Activated T-cell treated with anti-CD3 and anti-CD28 coated beads for 48 hours (primary cell): ENCODE data around the gene ALDH5A1.
"Not testable (repeated sequence)": the region's sequence is repeated elsewhere in the genome, so short reads cannot be mapped to it uniquely, and the experiment has no call there.

ENCODE experiments used
- DNase-seq: peaks from one replicate; pipeline ENCODE4 v3.0.0-alpha.2; 2020; ENCODE audit warnings: low read depth

The ALDH5A1 gene

DNA sequence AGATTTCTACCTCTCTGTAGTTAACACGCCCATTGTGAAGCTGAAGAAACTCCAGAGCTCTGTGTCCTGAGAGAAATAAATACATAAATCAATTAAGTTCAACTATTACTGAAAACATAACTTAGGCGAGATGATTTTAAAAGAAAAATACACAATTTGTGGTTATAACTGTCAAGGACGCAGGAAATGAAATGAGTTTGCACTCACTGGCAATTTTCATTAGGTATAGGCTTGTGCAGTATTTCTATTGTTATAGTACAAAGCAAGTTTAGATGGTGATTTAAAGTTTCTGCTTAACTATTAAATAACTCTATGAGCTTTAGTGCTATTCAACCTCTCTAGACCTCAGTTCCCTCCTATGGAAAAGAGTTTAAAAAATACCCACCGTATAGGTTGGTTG, 8.7 kb upstream of the ALDH5A1 start:
- DNase-seq: no peak

DNA sequence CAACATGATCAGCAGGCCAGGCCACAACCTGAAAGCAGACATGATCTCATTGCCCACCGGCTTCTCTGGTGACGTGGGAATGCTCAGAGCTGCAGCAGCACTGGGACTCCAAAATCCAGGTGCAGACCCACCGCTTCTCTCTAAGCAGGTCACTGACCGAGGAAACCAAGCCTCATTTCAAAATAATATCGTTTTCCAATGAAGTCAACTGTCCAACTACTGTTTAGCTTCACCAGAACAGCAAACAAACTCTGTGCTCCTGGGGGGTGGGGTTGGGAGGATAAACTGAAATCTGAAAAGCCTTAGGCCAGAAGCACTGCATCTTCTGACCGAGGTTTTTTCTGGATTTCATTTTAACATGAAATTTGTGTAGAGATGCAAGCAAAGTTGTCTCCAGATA, 5.3 kb upstream of the ALDH5A1 start, which contains the start of gene GPLD1:
GPLD1 (minus strand) TSS at position 109 of the 400 bp plus-strand sequence; CDS start at position 42, 67 bp downstream.
- no peak for DNase-seq

DNA sequence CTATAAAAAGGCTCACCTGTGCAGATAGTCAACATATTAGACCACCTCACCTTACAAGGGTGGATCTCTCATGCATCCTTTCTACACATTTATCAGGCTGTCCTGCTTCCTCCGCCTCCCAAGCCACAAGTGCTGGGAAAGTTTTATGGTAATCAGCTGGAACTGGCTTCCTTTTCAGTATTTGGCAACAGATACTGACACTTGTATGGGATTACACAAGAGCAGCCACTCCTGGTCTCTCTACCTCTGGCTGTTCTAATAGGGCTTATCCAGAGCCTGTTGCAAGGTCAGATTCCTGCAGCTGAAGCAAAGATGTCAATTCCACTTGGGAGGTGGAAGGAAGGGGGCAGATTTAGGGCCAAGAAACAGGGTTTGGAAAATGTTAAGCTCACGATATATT, 4.9 kb upstream of the ALDH5A1 start:
- no peak for DNase-seq

DNA sequence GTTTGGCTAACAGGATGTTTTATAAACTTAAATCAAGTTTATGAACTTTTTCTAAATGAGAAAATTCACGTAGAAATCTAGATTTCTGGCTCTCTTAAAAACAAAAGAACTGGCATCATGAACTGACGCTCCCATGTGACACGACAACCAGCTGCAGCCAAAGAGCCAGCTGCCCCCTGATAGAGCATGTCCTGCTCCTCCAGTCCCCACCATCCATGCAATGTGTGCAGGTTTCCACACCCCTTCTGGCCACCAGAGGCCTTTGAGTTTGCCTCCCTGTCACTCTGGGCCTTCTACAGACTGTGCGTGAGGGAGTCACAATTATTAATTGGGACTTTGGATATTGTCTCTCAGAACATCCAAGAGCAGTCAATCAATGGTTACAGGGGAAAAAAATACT, 3.8 kb upstream of the ALDH5A1 start:
- no peak for DNase-seq

DNA sequence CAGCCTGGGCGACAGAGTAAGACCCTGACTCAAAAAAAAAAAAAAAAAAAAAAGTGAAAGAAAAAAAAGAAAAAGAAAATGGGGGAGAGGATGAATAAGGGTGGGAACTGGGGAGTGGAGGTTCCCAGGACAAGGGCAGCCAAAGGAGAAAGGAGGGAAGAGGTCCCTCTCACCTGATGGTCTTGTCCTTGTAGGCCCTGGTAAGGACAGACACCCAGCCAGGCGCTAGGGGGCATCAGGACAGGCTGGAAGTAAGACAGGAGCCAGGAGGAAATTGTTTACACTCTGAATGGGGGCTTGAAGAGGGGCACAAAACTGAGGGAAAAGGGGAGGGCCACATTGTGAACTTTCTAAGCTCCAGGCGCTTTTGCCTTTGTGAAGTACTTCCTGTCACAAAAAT, 2.3 kb upstream of the ALDH5A1 start:
- DNase-seq: no peak

DNA sequence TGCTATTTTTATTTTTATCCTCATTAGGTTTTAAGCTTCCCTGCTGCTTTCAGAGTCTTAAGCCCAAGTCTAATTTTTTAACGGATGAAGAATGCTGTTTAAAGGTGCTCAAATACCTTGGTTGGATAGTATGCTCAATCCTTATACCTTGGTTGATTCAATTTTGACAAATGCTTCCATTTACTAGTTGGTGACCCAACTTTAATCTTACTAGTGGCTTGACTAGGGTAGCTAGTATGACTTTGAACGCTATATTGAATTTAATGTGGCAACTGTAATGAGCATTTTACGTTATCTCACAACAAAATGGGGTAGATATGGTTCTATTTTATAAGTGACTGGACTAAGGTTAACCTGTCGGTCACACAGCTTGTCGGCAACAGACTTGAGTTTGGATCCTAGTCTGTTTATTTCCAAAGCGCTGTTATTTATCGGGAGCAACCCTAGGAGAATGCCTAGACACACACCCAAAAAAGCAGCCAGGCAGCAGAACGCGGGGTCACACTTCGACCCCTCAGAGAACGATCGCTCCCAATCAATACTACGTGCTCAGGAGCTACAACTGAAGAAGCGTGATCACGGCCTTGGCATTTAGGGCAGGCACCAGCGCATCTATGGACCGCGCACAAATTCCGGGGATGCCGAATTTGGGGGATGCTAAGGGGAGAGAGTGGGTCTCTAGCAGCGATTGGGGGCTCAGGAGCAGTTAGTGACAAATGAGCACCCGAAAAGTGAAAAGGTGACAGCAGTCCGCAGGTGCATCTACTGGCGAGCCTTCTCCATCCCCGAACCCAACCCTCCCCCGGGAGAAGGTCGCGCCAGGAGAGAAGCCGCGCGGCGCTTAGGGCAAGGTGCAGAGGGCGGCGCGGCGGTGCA, 586 bp upstream of the ALDH5A1 start:
- DNase-seq: no peak

DNA sequence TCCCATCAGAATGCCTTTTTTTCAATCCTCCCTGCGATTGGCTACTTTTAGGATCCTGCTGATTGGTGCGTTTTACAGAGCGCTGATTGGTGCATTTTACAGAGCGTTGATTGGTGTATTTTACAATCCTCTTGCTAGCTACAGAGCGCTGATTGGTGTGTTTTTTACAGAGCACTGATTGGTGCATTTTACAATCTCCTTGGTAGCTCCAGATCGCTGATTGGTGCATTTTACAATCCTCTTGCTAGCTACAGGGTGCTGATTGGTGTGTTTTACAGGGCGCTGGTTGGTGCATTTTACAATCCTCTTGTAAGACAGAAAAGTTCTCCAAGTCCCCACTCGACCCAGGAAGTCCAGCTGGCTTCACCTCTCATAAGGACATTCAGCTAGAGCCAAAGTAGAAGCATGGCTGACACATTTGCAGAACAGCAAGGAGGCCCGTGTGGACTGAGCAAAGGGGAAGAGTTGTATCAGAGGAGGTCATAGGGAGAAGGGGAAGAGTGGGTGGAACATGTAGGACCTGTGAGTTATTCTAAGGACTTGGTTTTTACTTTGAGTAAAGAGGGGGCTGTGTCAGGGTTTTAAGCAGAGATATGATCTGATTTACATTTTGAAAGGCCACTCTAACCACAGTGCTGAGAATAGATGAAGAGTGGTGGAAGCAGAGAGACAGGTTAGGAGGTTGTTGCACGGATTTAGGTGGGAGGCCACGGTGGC, 2.6 kb downstream of the ALDH5A1 start:
- no peak for DNase-seq

DNA sequence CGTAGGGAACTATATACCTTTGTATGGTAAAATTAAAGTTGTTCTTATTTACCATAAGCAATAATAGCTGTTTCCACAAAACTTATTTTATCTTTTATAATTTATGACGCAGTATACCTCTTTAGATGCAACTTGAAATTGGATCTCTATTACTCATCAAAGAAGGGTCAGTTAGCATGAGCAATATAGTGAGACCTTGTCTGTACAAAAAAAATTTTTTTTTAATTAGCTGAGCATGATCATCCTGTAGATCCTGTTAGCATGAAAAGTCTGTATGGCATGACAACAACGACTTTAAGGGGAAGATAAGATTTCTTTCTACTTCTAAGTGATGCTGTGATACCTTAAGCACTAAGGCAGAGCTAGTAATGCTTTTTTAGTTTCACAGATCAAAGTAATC, 5.9 kb downstream of the ALDH5A1 start:
- DNase-seq: no peak

DNA sequence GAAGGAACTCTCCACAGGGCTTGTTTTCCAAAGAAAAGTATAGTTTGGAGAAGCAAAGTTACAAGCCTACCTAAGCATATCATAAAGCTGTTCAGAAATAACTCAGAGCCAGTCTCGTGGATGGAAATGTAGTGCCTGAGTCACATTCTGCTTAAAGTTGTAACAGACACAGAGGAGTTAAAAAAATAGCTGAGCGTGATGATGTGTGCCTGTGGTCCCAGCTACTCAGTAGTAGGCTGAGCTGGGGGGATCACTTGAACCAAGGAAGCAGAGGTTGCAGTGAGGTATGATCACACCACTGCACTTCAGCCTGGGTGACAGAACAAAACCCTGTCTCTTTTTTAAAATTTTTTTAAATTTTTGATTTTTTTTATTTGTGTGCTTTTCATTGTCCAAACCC, 6.6 kb downstream of the ALDH5A1 start:
- no peak for DNase-seq

DNA sequence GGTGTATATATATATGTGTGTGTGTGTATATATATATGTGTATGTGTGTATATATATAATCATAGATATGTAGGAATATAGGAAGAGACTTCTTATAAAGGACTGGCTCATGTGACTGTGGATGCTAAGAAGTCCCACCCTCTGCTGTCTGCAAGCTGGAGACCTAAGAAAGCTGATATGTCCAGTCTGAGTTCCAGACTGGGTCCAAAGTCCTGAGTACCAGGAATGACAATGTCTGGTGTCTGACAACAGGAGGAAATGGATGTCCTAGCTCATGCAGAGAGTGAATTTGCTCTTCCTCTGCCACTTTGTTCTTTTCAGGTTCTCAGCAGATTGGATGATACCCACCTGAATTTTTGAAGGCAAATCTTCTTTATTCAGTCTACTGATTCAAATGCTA, 7.1 kb downstream of the ALDH5A1 start:
- no peak for DNase-seq

DNA sequence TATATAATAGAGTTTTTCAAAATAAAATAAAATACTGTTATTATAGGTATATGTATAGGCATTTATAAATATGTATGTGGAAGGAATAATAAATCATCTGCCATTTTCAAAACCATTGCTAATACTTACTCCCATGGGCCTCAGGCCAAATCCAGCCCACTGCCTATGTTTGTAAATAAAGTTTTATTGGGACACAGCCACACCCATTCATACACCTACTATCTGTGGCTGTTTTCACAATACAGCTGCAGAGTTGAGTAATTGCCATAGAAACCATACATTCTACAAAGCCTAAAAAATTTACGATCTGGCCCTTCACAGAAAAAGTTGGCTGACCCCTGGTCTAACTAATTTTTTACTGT, 9.5 kb downstream of the ALDH5A1 start:
- no peak for DNase-seq

DNA sequence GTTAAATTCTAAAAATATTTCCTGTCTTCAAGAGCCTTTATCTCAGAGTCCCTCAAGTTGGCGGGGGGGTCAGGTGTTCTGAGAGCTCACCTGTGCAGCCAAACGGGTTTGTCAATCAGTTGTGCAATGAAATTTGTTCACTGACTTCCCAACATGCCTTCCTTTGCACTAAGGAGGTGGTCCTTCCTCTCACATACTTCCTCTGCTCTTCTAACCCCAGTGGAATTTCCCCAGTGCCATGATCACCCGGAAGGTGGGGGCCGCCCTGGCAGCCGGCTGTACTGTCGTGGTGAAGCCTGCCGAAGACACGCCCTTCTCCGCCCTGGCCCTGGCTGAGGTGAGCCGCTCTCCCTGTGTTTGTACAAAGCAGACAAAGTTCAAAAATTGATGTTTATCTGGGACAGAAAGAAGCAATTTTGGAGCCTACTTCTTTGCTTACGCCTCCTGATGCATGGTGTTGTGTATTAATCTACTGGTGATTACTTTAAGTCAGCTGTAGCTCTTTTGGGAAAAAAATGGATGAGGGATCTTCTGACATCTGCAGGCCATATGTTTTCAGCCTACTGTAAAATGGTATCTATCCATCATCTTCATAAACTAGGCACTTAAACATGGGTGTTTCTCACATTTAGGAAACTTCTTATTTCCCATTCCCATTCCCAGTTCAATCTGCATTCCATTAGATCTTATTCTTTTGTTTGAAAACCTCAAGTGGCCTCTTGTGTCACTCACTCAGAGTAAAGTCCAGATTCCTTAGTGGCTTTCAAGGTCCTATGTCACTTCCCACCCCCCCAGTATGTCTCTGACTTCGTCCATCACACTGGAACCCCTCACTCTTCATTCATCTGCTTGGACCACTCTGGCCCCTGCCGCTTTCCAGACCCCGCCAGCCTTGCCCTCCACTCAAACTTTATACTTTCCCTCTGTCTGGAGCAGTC, 10.1 kb downstream of the ALDH5A1 start:
- DNase-seq: no peak

DNA sequence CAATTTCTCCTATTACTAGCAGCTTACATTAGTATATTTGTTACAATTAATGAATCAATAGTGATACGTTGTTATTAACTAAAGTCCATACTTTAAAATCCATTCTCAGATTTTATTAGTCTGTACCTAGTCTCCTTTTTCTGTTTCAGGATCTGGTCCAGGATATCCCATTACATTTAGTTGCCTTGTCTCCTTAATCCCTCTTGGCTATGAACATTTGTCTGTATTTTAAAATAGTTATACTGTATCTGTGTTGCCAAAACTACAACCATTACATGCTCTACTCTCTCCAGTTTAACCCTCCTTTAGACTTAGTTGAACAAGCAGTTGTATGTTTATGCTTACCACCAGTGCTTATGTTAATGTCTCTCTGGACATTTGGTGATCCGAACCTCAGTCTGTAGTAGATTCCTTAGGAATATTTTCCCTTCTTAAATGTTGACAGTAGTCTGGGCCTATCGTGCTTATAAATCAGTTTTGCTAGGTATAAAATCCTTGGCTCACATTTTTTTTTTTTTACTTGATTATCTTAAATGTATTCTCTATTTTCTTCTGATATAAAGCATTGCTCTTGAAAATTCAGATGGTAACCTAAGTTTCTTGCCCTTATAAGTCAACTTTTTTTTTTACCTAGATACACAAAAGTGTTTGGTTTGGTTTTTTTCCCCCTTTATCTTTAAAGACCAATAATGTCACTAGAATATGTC, 12.2 kb downstream of the ALDH5A1 start:
- DNase-seq: no peak

DNA sequence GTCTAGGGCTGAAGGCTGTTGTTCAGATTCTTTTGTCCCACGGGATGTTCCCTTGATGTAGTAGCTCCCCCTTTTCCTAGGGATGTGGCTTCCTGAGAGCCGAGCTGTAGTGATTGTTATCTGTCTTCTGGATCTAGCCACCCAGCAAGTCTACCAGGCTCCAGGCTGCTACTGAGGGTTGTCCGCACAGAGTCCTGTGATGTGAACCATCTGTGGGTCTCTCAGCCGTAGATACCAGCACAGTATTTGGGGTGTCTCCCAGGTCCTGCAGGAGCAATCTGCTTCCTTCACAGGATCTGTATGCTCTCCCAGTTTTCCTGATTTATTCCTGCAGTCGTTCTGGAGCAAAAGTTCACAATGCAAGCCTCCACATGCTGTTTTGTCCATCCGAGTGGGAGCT, 17.2 kb downstream of the ALDH5A1 start:
- DNase-seq: not testable (repeated sequence)

DNA sequence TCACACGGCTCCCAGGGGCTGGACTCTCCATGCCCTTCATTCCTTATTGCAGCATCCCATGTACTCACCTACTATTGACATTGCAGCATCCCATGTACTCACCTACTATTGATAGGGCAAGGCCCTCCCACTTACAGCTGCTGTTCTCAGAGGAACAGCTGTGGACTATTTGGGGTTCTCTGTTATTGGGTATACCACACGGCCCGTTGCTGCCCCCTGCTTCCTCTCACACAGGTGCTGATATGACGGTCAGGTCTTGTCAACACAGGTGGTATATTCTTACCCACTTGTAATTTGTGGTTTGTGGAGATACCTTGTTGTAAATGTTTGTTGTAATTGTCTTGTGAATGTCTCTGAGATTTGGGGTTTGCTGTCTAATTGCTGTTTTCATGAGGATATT, 18.8 kb downstream of the ALDH5A1 start:
- DNase-seq: no peak

DNA sequence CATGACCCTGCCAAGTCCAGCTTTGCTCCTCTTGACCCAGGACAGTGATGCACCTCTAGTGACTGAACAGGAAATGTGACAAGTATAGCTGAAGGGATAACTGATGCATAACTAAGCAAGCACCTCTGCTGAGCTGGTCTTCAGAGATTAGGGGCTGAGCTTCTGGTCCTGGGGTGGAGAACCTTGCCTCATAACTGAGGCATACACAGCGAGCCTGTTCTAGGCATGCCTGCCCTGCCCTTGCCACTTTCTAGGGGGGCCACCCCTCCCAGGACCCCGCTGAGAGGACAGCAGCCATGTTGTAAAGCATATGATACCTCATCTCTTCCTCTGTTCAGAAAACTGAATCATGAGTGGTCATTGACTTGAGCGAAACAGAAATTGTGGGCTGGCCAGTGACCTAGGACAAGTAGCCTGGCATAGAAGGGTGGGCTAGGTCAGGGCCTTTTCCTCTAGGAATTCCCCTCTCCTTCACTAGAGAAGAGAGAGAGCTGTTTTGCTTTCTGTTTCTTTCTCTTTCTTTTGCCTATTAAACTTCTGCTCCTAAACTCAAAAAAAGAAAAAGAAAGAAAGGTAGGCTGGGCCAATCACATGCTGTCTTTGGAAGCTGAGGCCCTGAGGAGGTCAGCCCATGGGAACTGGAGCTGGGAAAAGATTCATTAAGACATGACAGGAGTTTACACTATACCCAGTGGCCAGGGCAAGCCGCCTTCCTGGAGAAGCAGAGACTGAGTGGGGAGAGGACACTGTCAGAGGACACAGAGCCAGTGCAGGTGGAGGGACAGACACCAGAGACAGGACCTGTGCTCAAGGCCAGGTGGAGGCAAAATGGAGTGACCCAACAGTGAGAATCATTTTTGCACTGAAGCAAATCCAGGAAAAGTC, 23.1 kb downstream of the ALDH5A1 start:
- no peak for DNase-seq

DNA sequence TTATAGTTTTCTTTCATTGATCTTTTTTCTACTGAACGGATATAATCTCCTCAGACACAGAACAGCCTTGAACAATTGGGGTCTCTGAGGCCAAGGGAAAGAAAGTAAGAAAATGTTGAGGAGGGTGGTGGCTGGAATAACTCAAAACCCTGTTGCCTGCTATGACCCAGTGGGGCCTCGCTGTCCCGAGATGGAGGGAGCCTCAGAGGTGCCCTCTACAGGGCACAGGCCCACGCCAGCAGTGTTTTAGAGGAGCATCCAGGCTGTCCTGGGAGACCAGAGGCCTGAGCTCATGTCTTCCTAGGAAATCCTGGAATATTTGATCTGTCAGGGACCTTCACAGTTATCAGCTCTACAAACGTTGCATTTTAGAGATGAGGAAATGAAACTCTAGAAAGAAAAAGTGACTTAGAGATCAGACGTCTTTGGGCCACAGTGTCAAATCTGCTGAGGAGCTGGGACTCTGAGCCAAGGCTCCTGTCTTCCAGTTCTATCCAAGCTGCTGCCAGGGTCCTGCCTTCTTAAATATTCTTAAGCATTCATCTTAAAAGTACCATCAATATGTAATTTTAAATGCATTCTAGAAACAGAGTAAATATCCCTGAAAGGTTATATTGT, 26.3 kb downstream of the ALDH5A1 start:
- DNase-seq: peak; percentile 20

DNA sequence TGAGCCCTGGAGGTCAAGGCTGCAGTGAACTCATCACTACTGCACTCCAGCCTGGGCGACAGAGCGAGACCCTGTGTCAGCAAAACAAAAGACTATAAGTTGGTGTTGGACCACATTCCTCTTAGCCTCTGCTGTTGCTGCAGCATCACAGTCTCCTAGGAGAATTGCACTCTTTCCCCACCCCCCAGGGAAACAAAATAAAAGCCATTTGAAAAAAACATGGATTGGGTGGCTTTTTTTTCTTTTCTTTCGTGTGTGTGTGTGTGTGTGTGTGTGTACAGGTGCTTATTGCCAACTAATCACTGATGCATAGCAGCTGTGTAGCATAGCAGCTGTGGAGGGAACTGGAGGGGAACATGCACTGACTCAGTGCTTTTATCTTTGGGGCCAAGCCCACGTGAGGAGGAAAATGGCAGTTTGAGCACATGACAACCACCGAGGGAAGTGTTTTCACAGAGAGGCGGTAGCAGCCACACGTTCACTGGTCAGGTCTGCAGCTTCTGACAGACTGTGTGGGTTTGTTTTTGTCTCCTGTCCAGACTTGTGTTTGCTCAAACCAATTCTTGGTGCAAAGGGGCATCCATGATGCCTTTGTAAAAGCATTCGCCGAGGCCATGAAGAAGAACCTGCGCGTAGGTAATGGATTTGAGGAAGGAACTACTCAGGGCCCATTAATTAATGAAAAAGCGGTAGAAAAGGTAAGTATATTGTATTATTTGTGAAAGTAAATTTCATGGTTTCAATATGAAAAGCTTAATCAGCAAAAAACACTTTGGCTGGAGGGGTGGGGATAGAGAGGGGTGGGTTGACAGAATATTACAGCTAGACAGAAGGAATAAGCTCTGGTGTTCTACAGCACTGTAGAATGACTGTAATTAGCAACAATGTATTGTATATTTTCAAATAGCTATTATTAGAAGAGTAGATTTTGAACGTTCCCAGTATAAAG, 27.7 kb downstream of the ALDH5A1 start:
- no peak for DNase-seq

DNA sequence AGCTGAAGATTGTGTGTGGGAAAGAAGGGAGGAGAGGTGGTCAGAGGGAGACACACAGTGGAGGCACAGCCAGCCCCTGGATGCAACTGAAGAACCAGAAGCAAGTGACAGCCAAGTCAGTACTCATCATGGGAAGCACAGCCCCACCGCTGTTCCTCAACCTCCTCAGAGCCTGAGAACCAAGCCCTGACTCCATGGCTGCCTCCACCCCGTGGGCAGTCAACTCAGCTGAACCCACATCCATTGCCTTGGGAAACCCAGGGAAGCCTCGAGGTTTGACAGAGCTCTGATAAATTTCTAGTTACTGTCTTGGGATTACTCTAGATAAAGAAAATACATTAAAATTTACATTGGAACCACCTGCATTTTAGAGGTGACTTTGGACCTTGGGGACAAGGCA, 29.6 kb downstream of the ALDH5A1 start:
- no peak for DNase-seq
